Lower leg skin (tissue), 4 donors: ENCODE data around the gene EN2. TPM values are rescaled to one million over a fixed set of nuclear protein-coding genes. Genes with fewer than 3 reads are reported as not detected.

Experiments used
- DNase-seq, 2 donors: peaks; one replicate each; pipeline ENCODE4 v3.0.0-alpha.2; 2019; ENCODE audit warnings: low spot score in 2 of 2
- H3K4me3 ChIP-seq: fragments of 200-600 bp; sonication (generic); 2 replicates; pipeline ENCODE4 v1.5.1; 2017; ENCODE audit warnings: mild to moderate bottlenecking, low read depth; ENCODE audit not compliant: poor library complexity, severe bottlenecking
- POLR2A ChIP-seq, 2 donors: fragments of 450-650 bp; IDR thresholded peaks; one replicate each; pipeline ENCODE4 v1.6.1; 2016 to 2017; ENCODE audit warnings: antibody characterized with exemption in 2 of 2, mild to moderate bottlenecking in 1 of 2, moderate library complexity in 1 of 2
- WGBS, 2 donors: methylation state at CpG; one replicate each; pipeline ENCODE4 v1.1.5; 2018; 5-methylcytosine and 5-hydroxymethylcytosine counted together
- intact Hi-C: fragments of 100-400 bp; cut with DNase I; formaldehyde crosslinking; loops from one replicate; pipeline ENCODE4 v1.15.0; 2023; ENCODE audit warnings: low total_unique reads
- total RNA-seq, 4 donors: library from RNA; depleted of rRNA; stranded (reverse); fragments of >200 nt; gene quantifications; one replicate each; pipeline ENCODE4 v1.1.0, GENCODE V29; 2016
- TF ChIP-seq, protein P1 (sequence below), 3 donors: fragments of 450-650 bp; IDR thresholded peaks; one replicate each; pipeline ENCODE4 v1.5.1; 2016; ENCODE audit warnings: antibody characterized with exemption in 3 of 3, mild to moderate bottlenecking in 3 of 3, moderate library complexity in 2 of 3

The EN2 gene
- total RNA-seq, 4 donors from 2014 or later, result 0.04 to 0.52 TPM; not detected in 2

DNA sequence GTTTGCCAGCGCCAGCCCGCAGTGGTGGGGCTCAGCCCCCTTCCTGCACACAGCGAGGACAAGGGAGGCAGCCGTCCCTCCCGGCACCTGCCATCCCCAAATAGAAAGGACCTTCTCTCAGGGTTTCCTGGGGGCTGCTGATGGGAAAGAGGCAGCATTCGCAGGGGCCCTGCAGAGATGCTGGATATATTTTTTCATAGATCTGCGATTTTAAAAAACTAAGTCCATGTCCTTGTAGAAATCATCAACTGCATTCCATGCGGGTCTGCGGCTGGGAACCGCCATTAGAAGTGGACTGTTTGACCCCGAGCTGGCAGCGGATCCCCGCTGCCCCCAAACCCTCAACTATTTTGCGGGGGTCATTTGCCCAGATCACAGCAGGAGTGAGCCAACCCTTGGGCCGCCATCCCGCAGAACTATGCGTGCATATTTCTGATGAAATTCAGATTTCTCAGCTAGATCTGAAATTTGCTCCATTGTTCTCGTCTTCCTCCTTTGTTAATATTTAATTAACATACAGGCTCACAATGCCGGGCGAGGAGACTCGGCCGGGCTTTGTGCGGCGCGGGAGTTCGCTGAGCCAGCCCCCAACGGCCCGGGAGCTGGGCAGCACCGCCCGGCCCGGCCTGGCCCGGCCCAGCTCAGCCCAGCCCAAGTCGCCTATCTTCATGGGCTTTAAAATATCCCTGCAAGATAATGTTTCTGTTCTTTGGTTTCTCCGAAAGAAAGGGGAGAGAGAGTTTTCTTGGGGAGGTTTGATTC, 2.0 kb downstream of the EN2 start:
- no peak overlapping the region for H3K4me3 ChIP-seq
- WGBS, 2 donors, result 10 to 16% methylated on average over 31 to 34 of the region's 34 CpGs
- no peak for TF ChIP-seq POLR2A (IDR thresholded peaks at IDR 0.05)
- TF ChIP-seq, protein P1, sequence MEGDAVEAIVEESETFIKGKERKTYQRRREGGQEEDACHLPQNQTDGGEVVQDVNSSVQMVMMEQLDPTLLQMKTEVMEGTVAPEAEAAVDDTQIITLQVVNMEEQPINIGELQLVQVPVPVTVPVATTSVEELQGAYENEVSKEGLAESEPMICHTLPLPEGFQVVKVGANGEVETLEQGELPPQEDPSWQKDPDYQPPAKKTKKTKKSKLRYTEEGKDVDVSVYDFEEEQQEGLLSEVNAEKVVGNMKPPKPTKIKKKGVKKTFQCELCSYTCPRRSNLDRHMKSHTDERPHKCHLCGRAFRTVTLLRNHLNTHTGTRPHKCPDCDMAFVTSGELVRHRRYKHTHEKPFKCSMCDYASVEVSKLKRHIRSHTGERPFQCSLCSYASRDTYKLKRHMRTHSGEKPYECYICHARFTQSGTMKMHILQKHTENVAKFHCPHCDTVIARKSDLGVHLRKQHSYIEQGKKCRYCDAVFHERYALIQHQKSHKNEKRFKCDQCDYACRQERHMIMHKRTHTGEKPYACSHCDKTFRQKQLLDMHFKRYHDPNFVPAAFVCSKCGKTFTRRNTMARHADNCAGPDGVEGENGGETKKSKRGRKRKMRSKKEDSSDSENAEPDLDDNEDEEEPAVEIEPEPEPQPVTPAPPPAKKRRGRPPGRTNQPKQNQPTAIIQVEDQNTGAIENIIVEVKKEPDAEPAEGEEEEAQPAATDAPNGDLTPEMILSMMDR (IDR thresholded peaks at IDR 0.05), result no peak
- no peak for DNase-seq
- intact Hi-C loops, result no loop called here

DNA sequence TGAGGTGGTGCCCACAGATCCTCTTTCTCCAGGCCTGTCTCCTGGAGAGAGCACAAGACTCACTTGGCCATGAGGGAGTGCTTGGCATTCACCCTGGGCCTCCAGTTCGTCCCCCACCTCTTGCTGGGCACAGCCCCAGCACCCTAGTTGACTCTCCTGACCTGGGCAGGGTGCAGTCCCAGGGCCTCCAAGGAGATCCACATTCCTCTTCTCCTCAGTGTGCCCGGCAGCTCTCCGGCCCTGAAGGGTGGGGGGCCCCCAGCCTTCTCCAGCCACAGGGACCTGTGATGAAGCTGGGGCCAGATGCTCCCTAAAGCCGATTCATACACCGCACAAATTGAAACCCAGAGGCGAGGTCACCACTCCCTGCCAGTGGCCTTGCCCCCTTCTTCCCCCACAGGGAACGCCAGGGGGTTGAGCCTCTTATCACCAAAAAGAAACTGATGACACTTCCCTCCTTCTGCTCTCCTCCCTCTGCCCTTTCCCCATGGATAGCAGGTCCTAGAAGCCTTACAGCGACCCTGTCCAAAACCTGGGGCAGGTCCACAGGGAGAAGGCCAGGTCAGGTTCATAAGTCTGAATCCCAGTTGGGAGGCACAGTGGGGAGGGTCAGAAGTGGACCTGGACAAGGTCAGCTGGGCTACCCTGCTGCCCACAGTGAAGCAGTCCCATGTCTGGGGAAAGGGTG, 3.1 kb downstream of the EN2 start:
- TF ChIP-seq, protein P1 (IDR thresholded peaks at IDR 0.05), result no peak
- no peak for TF ChIP-seq POLR2A (IDR thresholded peaks at IDR 0.05)
- 18 to 23% methylated on average over 8 of the region's 8 CpGs for WGBS, 2 donors
- DNase-seq, result no peak
- no peak overlapping the region for H3K4me3 ChIP-seq
- intact Hi-C loops, result no loop called here

DNA sequence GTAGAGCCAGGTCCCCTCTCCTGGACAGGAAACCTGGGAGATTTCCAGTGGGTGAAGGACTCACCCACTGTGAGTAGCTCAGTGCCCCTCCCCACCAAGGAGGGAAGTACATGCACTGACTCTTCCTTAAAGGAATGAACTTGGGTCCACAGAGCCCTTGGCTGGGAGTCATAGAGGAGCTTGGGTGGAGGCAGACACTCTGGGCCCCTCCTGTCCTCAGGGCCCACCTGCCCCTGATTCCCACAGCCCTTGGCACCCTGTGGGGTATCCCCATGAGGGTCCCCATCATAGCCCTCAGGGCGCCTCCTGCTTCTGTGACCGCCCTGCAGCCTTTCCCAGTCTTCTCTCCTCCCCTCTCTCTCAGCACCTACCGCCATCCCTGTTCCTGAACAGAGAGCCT, 3.7 kb downstream of the EN2 start:
- TF ChIP-seq, protein P1 (IDR thresholded peaks at IDR 0.05), result no peak
- TF ChIP-seq POLR2A (IDR thresholded peaks at IDR 0.05), result no peak
- WGBS, 2 donors, result 47 to 65% methylated on average over 3 of the region's 3 CpGs
- no peak overlapping the region for H3K4me3 ChIP-seq
- intact Hi-C loops, result no loop called here
- DNase-seq, result no peak

DNA sequence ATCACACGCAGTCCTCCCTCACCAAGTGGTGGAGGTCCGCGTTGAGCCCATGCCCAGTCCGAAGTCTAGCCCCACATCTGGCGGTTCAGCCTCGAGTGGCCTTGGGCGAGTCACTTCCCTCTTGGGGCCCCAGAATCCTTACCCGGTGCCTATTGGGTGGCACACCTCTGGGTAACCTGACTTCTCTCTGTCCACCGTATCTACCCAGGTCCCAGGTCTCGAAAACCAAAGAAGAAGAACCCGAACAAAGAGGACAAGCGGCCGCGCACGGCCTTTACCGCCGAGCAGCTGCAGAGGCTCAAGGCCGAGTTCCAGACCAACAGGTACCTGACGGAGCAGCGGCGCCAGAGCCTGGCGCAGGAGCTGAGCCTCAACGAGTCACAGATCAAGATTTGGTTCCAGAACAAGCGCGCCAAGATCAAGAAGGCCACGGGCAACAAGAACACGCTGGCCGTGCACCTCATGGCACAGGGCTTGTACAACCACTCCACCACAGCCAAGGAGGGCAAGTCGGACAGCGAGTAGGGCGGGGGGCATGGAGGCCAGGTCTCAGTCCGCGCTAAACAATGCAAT, 4.3 kb downstream of the EN2 start:
- no peak for DNase-seq
- intact Hi-C loops, result no loop called here
- 15 to 28% methylated on average over 32 to 33 of the region's 33 CpGs for WGBS, 2 donors
- TF ChIP-seq, protein P1 (IDR thresholded peaks at IDR 0.05), result no peak
- TF ChIP-seq POLR2A (IDR thresholded peaks at IDR 0.05), result no peak
- H3K4me3 ChIP-seq, result no peak overlapping the region

DNA sequence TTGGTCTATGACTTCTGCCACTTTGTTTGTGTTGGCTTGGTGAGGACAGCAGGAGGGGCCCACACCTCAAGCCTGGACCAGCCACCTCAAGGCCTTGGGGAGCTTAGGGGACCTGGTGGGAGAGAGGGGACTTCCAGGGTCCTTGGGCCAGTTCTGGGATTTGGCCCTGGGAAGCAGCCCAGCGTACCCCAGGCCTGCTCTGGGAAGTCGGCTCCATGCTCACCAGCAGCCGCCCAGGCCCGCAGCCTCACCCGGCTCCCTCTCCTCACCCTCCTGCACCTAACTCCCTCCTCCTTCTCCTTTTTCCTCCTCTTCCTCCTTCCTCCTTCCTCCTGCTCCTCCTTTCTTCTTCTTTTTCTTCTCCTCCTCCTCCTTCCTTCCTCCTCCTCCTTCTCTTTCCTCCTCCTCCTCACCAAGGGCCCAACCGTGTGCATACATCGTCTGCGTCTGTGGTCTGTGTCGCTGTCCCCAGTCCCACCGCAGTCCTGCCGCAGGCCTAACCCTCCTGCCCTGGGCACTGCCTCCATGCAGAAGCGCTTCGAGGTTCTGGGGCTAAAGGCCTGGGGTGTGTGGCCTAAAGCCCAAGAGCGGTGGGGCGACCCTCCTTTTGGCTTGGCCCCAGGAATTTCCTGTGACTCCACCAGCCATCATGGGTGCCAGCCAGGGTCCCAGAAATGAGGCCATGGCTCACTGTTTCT, 5.3 kb downstream of the EN2 start:
- no peak for TF ChIP-seq POLR2A (IDR thresholded peaks at IDR 0.05)
- TF ChIP-seq, protein P1 (IDR thresholded peaks at IDR 0.05), result no peak
- intact Hi-C loops, result no loop called here
- DNase-seq, result no peak
- no peak overlapping the region for H3K4me3 ChIP-seq
- 22 to 28% methylated on average over 15 of the region's 15 CpGs for WGBS, 2 donors
